Tibial nerve (tissue), 4 donors: ENCODE data around the gene TMEFF2. TPM values are rescaled to one million over a fixed set of nuclear protein-coding genes. Genes with fewer than 3 reads are reported as not detected.

ENCODE experiments used
- DNase-seq, 2 donors: peaks; one replicate each; pipeline ENCODE4 v3.0.0-alpha.2; 2019; ENCODE audit warnings: low spot score in 2 of 2
- H3K27ac ChIP-seq, 4 donors: fragments of 200-600 bp; sonication (generic) in 3 of 4; one replicate each; pipeline ENCODE4 v1.5.1; 2017 to 2019; ENCODE audit warnings: mild to moderate bottlenecking in 1 of 4
- H3K27me3 ChIP-seq, 2 donors: fragments of 200-600 bp; sonication (generic) in 1 of 2; one replicate each; pipeline versions ENCODE4 v1.5.1 to v1.6.0; 2017 to 2019
- H3K36me3 ChIP-seq, 3 donors: fragments of 200-600 bp; sonication (generic); one replicate each; pipeline ENCODE4 v1.5.1; 2018 to 2019
- H3K4me1 ChIP-seq, 4 donors: fragments of 200-600 bp; sonication (generic) in 3 of 4; one replicate each; pipeline ENCODE4 v1.5.1; 2017 to 2019
- H3K4me3 ChIP-seq, 4 donors: fragments of 200-600 bp; sonication (generic) in 3 of 4; one replicate each; pipeline ENCODE4 v1.5.1; 2017 to 2019; ENCODE audit warnings: mild to moderate bottlenecking in 1 of 4, moderate library complexity in 1 of 4
- H3K9me3 ChIP-seq, 4 donors: fragments of 200-600 bp; sonication (generic) in 3 of 4; one replicate each; pipeline ENCODE4 v1.5.1; 2017 to 2019
- CTCF ChIP-seq, 5 experiments: fragments of 200-600 bp in 3 of 5; fragments of 450-650 bp in 2 of 5; sonication (generic) in 3 of 5; IDR thresholded peaks; one replicate each; pipeline ENCODE4 v1.5.1; 2016 to 2019; ENCODE audit warnings: antibody characterized with exemption in 5 of 5, mild to moderate bottlenecking in 3 of 5, moderate library complexity in 2 of 5
- EP300 ChIP-seq, 2 donors: sonication (generic); formaldehyde crosslinking; IDR thresholded peaks; one replicate each; pipeline ENCODE4 v1.6.1; 2017; ENCODE audit warnings: antibody characterized with exemption in 2 of 2, mild to moderate bottlenecking in 1 of 2
- POLR2A ChIP-seq, 2 donors: fragments of 450-650 bp; IDR thresholded peaks; one replicate each; pipeline ENCODE4 v1.6.1; 2017; ENCODE audit warnings: antibody characterized with exemption in 2 of 2, mild to moderate bottlenecking in 2 of 2, moderate library complexity in 2 of 2
- WGBS, 2 donors: methylation state at CpG; one replicate each; pipeline ENCODE4 v1.1.5; 2018; 5-methylcytosine and 5-hydroxymethylcytosine counted together
- total RNA-seq, 4 donors: library from RNA; depleted of rRNA; stranded (reverse); fragments of >200 nt; gene quantifications; one replicate each; pipeline ENCODE4 v1.1.0, GENCODE V29; 2016

Gene TMEFF2
- total RNA-seq, 4 donors from 2014 or later, result not detected

GRCh38 chr2:191905336-191905735, 289.4 kb downstream of the TMEFF2 start:
- Histone ChIP-seq H3K27me3 (no peaks in the 10 kb centered on the region), H3K4me3 (no peak overlapping the region), H3K27ac (no peak overlapping the region), H3K36me3 (no peaks in the 10 kb centered on the region), H3K4me1 (no peaks in the 10 kb centered on the region), H3K9me3 (peaks cover 0 to 6% (median 0%) of the 10 kb centered on the region in 4 donors)
- no peak for DNase-seq
- WGBS, 2 donors, result 42 to 45% methylated on average over 4 of the region's 4 CpGs
- TF ChIP-seq CTCF (IDR thresholded peaks at IDR 0.05) (no peak), EP300 (IDR thresholded peaks at IDR 0.05) (no peak), POLR2A (IDR thresholded peaks at IDR 0.05) (no peak)

- no peak for DNase-seq
- H3K4me3 ChIP-seq, result no peak overlapping the region
- H3K9me3 ChIP-seq, result peaks cover 0 to 6% (median 0%) of the 10 kb centered on the region in 4 donors
- H3K27ac ChIP-seq, result no peak overlapping the region
- H3K4me1 ChIP-seq, result no peaks in the 10 kb centered on the region
- no peaks in the 10 kb centered on the region for H3K36me3 ChIP-seq
- WGBS, 2 donors, result 74 to 83% methylated on average over 1 of the region's 1 CpG
- TF ChIP-seq POLR2A (IDR thresholded peaks at IDR 0.05), result no peak
- H3K27me3 ChIP-seq, result no peaks in the 10 kb centered on the region
Measured at GRCh38 chr2:191901031-191901430, 293.7 kb downstream of the TMEFF2 start.

- H3K27me3 ChIP-seq, result no peaks in the 10 kb centered on the region
- peaks cover 0 to 6% (median 0%) of the 10 kb centered on the region in 4 donors for H3K9me3 ChIP-seq
- TF ChIP-seq POLR2A (IDR thresholded peaks at IDR 0.05) (no peak), CTCF (IDR thresholded peaks at IDR 0.05) (no peak), EP300 (IDR thresholded peaks at IDR 0.05) (no peak)
- no peak for DNase-seq
- H3K4me3 ChIP-seq, result no peak overlapping the region
- no peaks in the 10 kb centered on the region for H3K4me1 ChIP-seq
- H3K27ac ChIP-seq, result no peak overlapping the region
- 40 to 53% methylated on average over 2 of the region's 2 CpGs for WGBS, 2 donors
- H3K36me3 ChIP-seq, result no peaks in the 10 kb centered on the region
Measured at GRCh38 chr2:191899410-191899809, 295.3 kb downstream of the TMEFF2 start.
